ENCODE measurements around the gene TMEM42. TPM values are rescaled to one million over a fixed set of nuclear protein-coding genes. Genes with fewer than 3 reads are reported as not detected.

The TMEM42 gene
- total RNA-seq, 1 experiment from 2014 or later = 15.0 TPM

DNA sequence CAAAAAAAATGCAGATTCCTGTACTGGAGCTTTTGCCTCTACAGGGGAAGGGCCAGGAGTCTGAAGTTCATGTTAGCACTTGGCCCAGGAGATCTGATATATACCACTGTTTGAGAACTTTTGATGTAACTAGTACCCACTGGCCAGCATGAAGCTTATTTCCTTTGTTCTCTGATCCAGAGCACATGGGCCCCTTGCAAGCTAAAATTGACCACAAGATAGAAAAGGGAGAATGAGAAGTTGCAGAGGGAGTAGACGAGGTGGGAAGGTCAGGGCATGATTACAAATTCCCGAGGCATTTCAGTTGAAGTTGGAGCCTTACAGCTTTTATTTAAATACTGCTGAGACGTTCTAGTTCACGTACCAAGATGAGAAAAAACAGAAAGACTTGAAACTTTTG lies 40.9 kb downstream of the TMEM42 start:
- ATAC-seq (no peak), DNase-seq (ENCODE audit: low spot score) (no peak)
- Mint-ChIP-seq H3K36me3 (no peaks in the 10 kb centered on the region), H3K27me3 (ENCODE audit: low read depth) (peaks cover 9% of the 10 kb centered on the region), H3K4me3 (no peak overlapping the region), H3K27ac (no peak overlapping the region), H3K9me3 (peaks cover 18% of the 10 kb centered on the region), H3K4me1 (peaks cover 16% of the 10 kb centered on the region)
- TF ChIP-seq HMGA2 (CRISPR knock-in tag; IDR thresholded peaks at IDR 0.05) = no peak
- TF ChIP-seq, protein P1, sequence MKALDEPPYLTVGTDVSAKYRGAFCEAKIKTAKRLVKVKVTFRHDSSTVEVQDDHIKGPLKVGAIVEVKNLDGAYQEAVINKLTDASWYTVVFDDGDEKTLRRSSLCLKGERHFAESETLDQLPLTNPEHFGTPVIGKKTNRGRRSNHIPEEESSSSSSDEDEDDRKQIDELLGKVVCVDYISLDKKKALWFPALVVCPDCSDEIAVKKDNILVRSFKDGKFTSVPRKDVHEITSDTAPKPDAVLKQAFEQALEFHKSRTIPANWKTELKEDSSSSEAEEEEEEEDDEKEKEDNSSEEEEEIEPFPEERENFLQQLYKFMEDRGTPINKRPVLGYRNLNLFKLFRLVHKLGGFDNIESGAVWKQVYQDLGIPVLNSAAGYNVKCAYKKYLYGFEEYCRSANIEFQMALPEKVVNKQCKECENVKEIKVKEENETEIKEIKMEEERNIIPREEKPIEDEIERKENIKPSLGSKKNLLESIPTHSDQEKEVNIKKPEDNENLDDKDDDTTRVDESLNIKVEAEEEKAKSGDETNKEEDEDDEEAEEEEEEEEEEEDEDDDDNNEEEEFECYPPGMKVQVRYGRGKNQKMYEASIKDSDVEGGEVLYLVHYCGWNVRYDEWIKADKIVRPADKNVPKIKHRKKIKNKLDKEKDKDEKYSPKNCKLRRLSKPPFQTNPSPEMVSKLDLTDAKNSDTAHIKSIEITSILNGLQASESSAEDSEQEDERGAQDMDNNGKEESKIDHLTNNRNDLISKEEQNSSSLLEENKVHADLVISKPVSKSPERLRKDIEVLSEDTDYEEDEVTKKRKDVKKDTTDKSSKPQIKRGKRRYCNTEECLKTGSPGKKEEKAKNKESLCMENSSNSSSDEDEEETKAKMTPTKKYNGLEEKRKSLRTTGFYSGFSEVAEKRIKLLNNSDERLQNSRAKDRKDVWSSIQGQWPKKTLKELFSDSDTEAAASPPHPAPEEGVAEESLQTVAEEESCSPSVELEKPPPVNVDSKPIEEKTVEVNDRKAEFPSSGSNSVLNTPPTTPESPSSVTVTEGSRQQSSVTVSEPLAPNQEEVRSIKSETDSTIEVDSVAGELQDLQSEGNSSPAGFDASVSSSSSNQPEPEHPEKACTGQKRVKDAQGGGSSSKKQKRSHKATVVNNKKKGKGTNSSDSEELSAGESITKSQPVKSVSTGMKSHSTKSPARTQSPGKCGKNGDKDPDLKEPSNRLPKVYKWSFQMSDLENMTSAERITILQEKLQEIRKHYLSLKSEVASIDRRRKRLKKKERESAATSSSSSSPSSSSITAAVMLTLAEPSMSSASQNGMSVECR (CRISPR knock-in tag; IDR thresholded peaks at IDR 0.05; ENCODE audit: borderline replicate concordance) = no peak
- TF ChIP-seq FOXK1 (CRISPR knock-in tag; IDR thresholded peaks at IDR 0.05) = no peak
- TF ChIP-seq, protein P2, sequence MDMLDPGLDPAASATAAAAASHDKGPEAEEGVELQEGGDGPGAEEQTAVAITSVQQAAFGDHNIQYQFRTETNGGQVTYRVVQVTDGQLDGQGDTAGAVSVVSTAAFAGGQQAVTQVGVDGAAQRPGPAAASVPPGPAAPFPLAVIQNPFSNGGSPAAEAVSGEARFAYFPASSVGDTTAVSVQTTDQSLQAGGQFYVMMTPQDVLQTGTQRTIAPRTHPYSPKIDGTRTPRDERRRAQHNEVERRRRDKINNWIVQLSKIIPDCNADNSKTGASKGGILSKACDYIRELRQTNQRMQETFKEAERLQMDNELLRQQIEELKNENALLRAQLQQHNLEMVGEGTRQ (CRISPR knock-in tag; IDR thresholded peaks at IDR 0.05) = no peak
- no peak for TF ChIP-seq ETV6 (CRISPR knock-in tag; IDR thresholded peaks at IDR 0.05)
- TF ChIP-seq CREM (CRISPR knock-in tag; IDR thresholded peaks at IDR 0.05) = no peak
- TF ChIP-seq SMAD4 (CRISPR knock-in tag; IDR thresholded peaks at IDR 0.05) = no peak
- TF ChIP-seq EMX1 (CRISPR knock-in tag; IDR thresholded peaks at IDR 0.05) = no peak
- TF ChIP-seq FOXJ3 (CRISPR knock-in tag; IDR thresholded peaks at IDR 0.05; ENCODE audit: borderline replicate concordance) = no peak
- no peak for TF ChIP-seq TEAD1 (CRISPR knock-in tag; IDR thresholded peaks at IDR 0.05)
- ChIA-PET CTCF (interaction anchor here (2.0 kb wide), 1 partner anchor 12 kb away, joined by 6 read pairs; no protein-coding TSS in a partner anchor), POLR2A (no interaction called here)

DNA sequence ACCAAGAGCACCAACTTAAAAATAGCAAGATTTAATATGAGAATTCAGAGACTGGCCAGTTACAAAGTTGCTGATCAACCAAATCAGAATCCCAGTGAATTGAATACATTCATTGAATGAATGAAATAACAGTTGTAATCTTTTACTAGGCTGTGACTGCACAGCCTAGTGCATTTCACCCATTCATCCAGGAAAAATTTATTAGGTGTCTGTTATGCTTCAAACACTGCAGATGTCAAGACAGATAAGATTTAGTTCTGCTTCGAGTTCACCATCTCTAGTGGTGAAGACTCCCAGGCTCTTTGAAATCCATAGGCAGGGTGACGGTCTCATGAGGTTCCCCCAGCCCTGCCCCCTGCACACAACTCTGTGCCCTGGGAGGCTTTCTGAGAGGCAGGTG lies 41.6 kb downstream of the TMEM42 start:
- no peaks in the 10 kb centered on the region for H3K36me3 Mint-ChIP-seq

DNA sequence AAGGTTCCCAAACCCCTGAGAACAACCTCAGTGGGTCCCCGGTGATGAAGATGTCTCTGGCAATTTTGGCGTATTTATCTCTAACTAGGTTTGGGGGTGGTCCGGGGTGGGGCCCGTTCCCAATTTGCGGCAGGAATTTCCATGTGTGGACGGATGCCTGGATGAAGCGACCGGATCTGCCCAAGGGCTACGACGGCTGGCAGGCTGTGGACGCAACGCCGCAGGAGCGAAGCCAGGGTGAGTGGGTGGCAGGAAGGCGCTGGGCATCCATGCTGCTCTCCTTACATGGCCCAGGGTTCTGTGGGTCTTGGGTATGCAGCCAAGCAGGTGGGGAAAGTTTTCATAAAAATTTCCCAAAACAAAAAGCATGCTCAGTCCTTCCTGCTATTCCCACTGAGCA lies 42.0 kb downstream of the TMEM42 start:
- ChIA-PET CTCF (no interaction called here), POLR2A (no interaction called here)
- no peak overlapping the region for H3K27ac Mint-ChIP-seq
- no peak overlapping the region for H3K4me3 Mint-ChIP-seq
- H3K4me1 Mint-ChIP-seq = peaks cover 10% of the 10 kb centered on the region
- H3K27me3 Mint-ChIP-seq (ENCODE audit: low read depth) = peaks cover 9% of the 10 kb centered on the region
- DNase-seq (ENCODE audit: low spot score) (no peak), ATAC-seq (no peak)
- H3K36me3 Mint-ChIP-seq = no peaks in the 10 kb centered on the region
- peaks cover 18% of the 10 kb centered on the region for H3K9me3 Mint-ChIP-seq
- TF ChIP-seq, protein P3, sequence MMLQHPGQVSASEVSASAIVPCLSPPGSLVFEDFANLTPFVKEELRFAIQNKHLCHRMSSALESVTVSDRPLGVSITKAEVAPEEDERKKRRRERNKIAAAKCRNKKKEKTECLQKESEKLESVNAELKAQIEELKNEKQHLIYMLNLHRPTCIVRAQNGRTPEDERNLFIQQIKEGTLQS (CRISPR knock-in tag; conservative IDR thresholded peaks at IDR 0.05) = no peak
- TF ChIP-seq, protein P4, sequence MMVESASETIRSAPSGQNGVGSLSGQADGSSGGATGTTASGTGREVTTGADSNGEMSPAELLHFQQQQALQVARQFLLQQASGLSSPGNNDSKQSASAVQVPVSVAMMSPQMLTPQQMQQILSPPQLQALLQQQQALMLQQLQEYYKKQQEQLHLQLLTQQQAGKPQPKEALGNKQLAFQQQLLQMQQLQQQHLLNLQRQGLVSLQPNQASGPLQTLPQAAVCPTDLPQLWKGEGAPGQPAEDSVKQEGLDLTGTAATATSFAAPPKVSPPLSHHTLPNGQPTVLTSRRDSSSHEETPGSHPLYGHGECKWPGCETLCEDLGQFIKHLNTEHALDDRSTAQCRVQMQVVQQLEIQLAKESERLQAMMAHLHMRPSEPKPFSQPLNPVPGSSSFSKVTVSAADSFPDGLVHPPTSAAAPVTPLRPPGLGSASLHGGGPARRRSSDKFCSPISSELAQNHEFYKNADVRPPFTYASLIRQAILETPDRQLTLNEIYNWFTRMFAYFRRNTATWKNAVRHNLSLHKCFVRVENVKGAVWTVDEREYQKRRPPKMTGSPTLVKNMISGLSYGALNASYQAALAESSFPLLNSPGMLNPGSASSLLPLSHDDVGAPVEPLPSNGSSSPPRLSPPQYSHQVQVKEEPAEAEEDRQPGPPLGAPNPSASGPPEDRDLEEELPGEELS (CRISPR knock-in tag; IDR thresholded peaks at IDR 0.05) = no peak
- TF ChIP-seq, protein P5, sequence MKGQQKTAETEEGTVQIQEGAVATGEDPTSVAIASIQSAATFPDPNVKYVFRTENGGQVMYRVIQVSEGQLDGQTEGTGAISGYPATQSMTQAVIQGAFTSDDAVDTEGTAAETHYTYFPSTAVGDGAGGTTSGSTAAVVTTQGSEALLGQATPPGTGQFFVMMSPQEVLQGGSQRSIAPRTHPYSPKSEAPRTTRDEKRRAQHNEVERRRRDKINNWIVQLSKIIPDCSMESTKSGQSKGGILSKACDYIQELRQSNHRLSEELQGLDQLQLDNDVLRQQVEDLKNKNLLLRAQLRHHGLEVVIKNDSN (CRISPR knock-in tag; IDR thresholded peaks at IDR 0.05) = no peak
- TF ChIP-seq EMX1 (CRISPR knock-in tag; IDR thresholded peaks at IDR 0.05) (no peak), NFYB (CRISPR knock-in tag; conservative IDR thresholded peaks at IDR 0.05; ENCODE audit: low read depth) (no peak), OVOL2 (CRISPR knock-in tag; IDR thresholded peaks at IDR 0.05; ENCODE audit: borderline replicate concordance) (no peak), RORB (CRISPR knock-in tag; IDR thresholded peaks at IDR 0.05) (no peak), PRRX2 (CRISPR knock-in tag; IDR thresholded peaks at IDR 0.05) (no peak)
- TF ChIP-seq, protein P6, sequence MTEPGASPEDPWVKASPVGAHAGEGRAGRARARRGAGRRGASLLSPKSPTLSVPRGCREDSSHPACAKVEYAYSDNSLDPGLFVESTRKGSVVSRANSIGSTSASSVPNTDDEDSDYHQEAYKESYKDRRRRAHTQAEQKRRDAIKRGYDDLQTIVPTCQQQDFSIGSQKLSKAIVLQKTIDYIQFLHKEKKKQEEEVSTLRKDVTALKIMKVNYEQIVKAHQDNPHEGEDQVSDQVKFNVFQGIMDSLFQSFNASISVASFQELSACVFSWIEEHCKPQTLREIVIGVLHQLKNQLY (CRISPR knock-in tag; IDR thresholded peaks at IDR 0.05) = no peak
- TF ChIP-seq, protein P7, sequence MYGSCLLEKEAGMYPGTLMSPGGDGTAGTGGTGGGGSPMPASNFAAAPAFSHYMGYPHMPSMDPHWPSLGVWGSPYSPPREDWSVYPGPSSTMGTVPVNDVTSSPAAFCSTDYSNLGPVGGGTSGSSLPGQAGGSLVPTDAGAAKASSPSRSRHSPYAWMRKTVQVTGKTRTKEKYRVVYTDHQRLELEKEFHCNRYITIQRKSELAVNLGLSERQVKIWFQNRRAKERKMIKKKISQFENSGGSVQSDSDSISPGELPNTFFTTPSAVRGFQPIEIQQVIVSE (CRISPR knock-in tag; IDR thresholded peaks at IDR 0.05; ENCODE audit: borderline replicate concordance) = no peak

More for the DNA sequence above, 41.6 kb downstream of the TMEM42 start:
- no peak for ATAC-seq
- Mint-ChIP-seq H3K9me3 (peaks cover 18% of the 10 kb centered on the region), H3K27me3 (ENCODE audit: low read depth) (peaks cover 9% of the 10 kb centered on the region), H3K4me1 (peaks cover 15% of the 10 kb centered on the region), H3K4me3 (no peak overlapping the region), H3K27ac (no peak overlapping the region)
- ChIA-PET CTCF (no interaction called here), POLR2A (no interaction called here)
- no peak for DNase-seq (ENCODE audit: low spot score)
- TF ChIP-seq, protein P8, sequence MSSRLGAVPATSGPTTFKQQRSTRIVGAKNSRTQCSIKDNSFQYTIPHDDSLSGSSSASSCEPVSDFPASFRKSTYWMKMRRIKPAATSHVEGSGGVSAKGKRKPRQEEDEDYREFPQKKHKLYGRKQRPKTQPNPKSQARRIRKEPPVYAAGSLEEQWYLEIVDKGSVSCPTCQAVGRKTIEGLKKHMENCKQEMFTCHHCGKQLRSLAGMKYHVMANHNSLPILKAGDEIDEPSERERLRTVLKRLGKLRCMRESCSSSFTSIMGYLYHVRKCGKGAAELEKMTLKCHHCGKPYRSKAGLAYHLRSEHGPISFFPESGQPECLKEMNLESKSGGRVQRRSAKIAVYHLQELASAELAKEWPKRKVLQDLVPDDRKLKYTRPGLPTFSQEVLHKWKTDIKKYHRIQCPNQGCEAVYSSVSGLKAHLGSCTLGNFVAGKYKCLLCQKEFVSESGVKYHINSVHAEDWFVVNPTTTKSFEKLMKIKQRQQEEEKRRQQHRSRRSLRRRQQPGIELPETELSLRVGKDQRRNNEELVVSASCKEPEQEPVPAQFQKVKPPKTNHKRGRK (CRISPR knock-in tag; IDR thresholded peaks at IDR 0.05; ENCODE audit: borderline replicate concordance) = no peak
- TF ChIP-seq OVOL2 (CRISPR knock-in tag; IDR thresholded peaks at IDR 0.05; ENCODE audit: borderline replicate concordance) = no peak
